GM23338 (cell line): ENCODE results near the gene SORBS1. TPM values are rescaled to one million over a fixed set of nuclear protein-coding genes. Genes with fewer than 3 reads are reported as not detected.

ENCODE experiments used
- ATAC-seq: fragments of 200-7000 bp; cut with Tn5 transposase; 3 replicates; pipeline ENCODE4 v1.9.1; 2020
- DNase-seq: peaks from one replicate; pipeline ENCODE4 v3.0.0-alpha.2; 2015; ENCODE audit warnings: low spot score
- H2AFZ ChIP-seq: fragments of 200-600 bp; sonication (generic); 2 replicates; pipeline ENCODE4 v1.8.0; 2016; ENCODE audit warnings: antibody characterized with exemption, mild to moderate bottlenecking, moderate library complexity
- H3F3A ChIP-seq: fragments of 200-600 bp; sonication (generic); replicated peaks from 2 replicates; pipeline ENCODE4 v1.8.0; 2017; ENCODE audit warnings: antibody characterized with exemption, mixed run types, low read depth
- H3K27ac ChIP-seq: fragments of 200-600 bp; sonication (generic); 2 replicates; pipeline ENCODE4 v1.6.1; 2016; ENCODE audit warnings: low read depth
- H3K27me3 ChIP-seq: fragments of 200-600 bp; sonication (generic); 2 replicates; pipeline ENCODE4 v1.8.0; 2016; ENCODE audit warnings: mild to moderate bottlenecking, mixed run types, moderate library complexity; ENCODE audit not compliant: insufficient read depth
- H3K36me3 ChIP-seq: fragments of 200-600 bp; sonication (generic); 2 replicates; pipeline ENCODE4 v1.8.0; 2016; ENCODE audit warnings: mild to moderate bottlenecking; ENCODE audit not compliant: insufficient read depth
- H3K4me1 ChIP-seq: fragments of 200-600 bp; sonication (generic); 2 replicates; pipeline ENCODE4 v1.8.0; 2016; ENCODE audit warnings: mild to moderate bottlenecking, moderate library complexity; ENCODE audit not compliant: insufficient read depth
- H3K4me2 ChIP-seq: fragments of 200-600 bp; sonication (generic); 2 replicates; pipeline ENCODE4 v1.7.1; 2017; ENCODE audit warnings: mixed run types
- H3K4me3 ChIP-seq: fragments of 200-600 bp; sonication (generic); 2 replicates; pipeline ENCODE4 v1.6.1; 2016; ENCODE audit warnings: mixed run types
- H3K79me2 ChIP-seq: fragments of 200-600 bp; sonication (generic); replicated peaks from 2 replicates; pipeline ENCODE4 v1.8.0; 2017; ENCODE audit warnings: mild to moderate bottlenecking; ENCODE audit not compliant: insufficient read depth
- H3K9me2 ChIP-seq: fragments of 200-600 bp; sonication (generic); 2 replicates; pipeline ENCODE4 v1.8.0; 2017; ENCODE audit not compliant: insufficient read depth
- H4K20me1 ChIP-seq: fragments of 200-600 bp; sonication (generic); replicated peaks from 2 replicates; pipeline ENCODE4 v1.8.0; 2017; ENCODE audit warnings: mild to moderate bottlenecking; ENCODE audit not compliant: insufficient read depth
- H3K27ac Mint-ChIP-seq: 2 replicates; pipeline ENCODE4 v1.8.0; 2020; ENCODE audit warnings: inconsistent platforms, mild to moderate bottlenecking, moderate library complexity, mixed read lengths
- H3K27me3 Mint-ChIP-seq: 3 replicates; pipeline ENCODE4 v1.8.0; 2022; ENCODE audit warnings: low read depth, mild to moderate bottlenecking, moderate library complexity, mixed read lengths, inconsistent platforms; ENCODE audit not compliant: insufficient read depth, poor library complexity
- H3K36me3 Mint-ChIP-seq: 3 replicates; pipeline ENCODE4 v1.8.0; 2021; ENCODE audit warnings: low read depth, mild to moderate bottlenecking, inconsistent platforms, moderate library complexity, mixed read lengths
- H3K4me1 Mint-ChIP-seq: 3 replicates; pipeline ENCODE4 v1.8.0; 2020; ENCODE audit warnings: mild to moderate bottlenecking, inconsistent platforms, mixed read lengths
- H3K4me3 Mint-ChIP-seq: 3 replicates; pipeline ENCODE4 v1.8.0; 2021; ENCODE audit warnings: moderate library complexity, mild to moderate bottlenecking, inconsistent platforms, mixed read lengths
- H3K9me3 Mint-ChIP-seq: 3 replicates; pipeline ENCODE4 v1.8.0; 2020; ENCODE audit warnings: moderate library complexity, mild to moderate bottlenecking, inconsistent platforms, mixed read lengths
- CTCF ChIP-seq, 2 experiments: fragments of 200-600 bp in 1 of 2; sonication (generic) in 1 of 2; conservative IDR thresholded peaks; 2 replicates each; pipeline versions ENCODE4 v1.5.1 to v1.6.1; 2016 to 2017; ENCODE audit warnings: antibody characterized with exemption in 2 of 2, low read depth in 2 of 2, mild to moderate bottlenecking in 2 of 2, moderate library complexity in 1 of 2
- ETS1 ChIP-seq: IDR thresholded peaks from 2 replicates; pipeline ENCODE4 v1.6.1; 2016; ENCODE audit warnings: antibody characterized with exemption
- REST ChIP-seq: IDR thresholded peaks from one replicate; pipeline ENCODE4 v1.6.1; 2018; ENCODE audit warnings: antibody characterized with exemption; ENCODE audit not compliant: unreplicated experiment
- STAT1 ChIP-seq: IDR thresholded peaks from one replicate; pipeline ENCODE4 v1.6.1; 2016; ENCODE audit warnings: antibody characterized with exemption; ENCODE audit not compliant: unreplicated experiment
- ZNF462 ChIP-seq: fragments of 250-450 bp; sonication (Bioruptor Pico); IDR thresholded peaks from 2 replicates; pipeline ENCODE4 v1.5.0; 2020; ENCODE audit warnings: mild to moderate bottlenecking, moderate library complexity
- polyA plus RNA-seq: library from polyadenylated mRNA; unstranded; fragments of >200 nt; fragmentation: Nextera tagmentation; extraction: Ambion mirVana; gene quantifications from 2 replicates; pipeline ENCODE4 v1.2.1, GENCODE V29; 2016
- total RNA-seq: library from RNA; depleted of rRNA; stranded (reverse); fragments of >200 nt; shearing (Covaris generic); gene quantifications from 2 replicates; pipeline ENCODE4 v1.2.3, GENCODE V29; 2014

The SORBS1 gene
- total and polyA plus RNA-seq, 2 experiments from 2014 or later, result 47.7 to 51.5 TPM

- TF ChIP-seq CTCF (conservative IDR thresholded peaks at IDR 0.05; ENCODE audit: low read depth in 2 of 2), result no peak
- TF ChIP-seq STAT1, result no peak
- no peak for TF ChIP-seq ETS1
- TF ChIP-seq REST, result no peak
Measured at GRCh38 chr10:95504246-95504691, 56.9 kb downstream of the SORBS1 start (continued).

GRCh38 chr10:95503526-95503925 lies 57.6 kb downstream of the SORBS1 start:
- H3K4me3 ChIP-seq, result no peak overlapping the region
- Mint-ChIP-seq H3K4me1 (peaks cover 52% of the 10 kb centered on the region), H3K27ac (no peak overlapping the region), H3K4me3 (no peak overlapping the region), H3K27me3 (no peaks in the 10 kb centered on the region), H3K36me3 (no peaks in the 10 kb centered on the region), H3K9me3 (no peaks in the 10 kb centered on the region)
- ATAC-seq (no peak), DNase-seq (no peak)
- H3K27ac ChIP-seq, result no peak overlapping the region
- peaks cover 66% of the 10 kb centered on the region for H3K79me2 ChIP-seq
- H3K9me2 ChIP-seq, result no peaks in the 10 kb centered on the region
- H3K4me1 ChIP-seq, result peaks cover 43% of the 10 kb centered on the region
- no peaks in the 10 kb centered on the region; the same call in 1 of the 2 replicates for H4K20me1 ChIP-seq
- H3K27me3 ChIP-seq, result no peaks in the 10 kb centered on the region
- H3F3A ChIP-seq, result no peaks in the 10 kb centered on the region
- no peaks in the 10 kb centered on the region for H3K36me3 ChIP-seq
- no peak overlapping the region for H2AFZ ChIP-seq
- no peak overlapping the region for H3K4me2 ChIP-seq
- TF ChIP-seq ZNF462 (CRISPR knock-in tag) (no peak), REST (no peak)
